OCI-LY3 (cell line): ENCODE results near the gene METTL2B.
"Not testable (repeated sequence)": the region's sequence is repeated elsewhere in the genome, so short reads cannot be mapped to it uniquely, and the experiment has no call there.

ENCODE experiments used
- CTCF ChIP-seq: fragments of 200-600, 300-600 bp; sonication (generic); IDR thresholded peaks from 2 replicates; pipeline ENCODE4 v1.5.1; 2014; ENCODE audit warnings: antibody characterized with exemption, low read length, low read depth
- EZH2phosphoT487 ChIP-seq: fragments of 200-600 bp; shearing (Covaris generic); IDR thresholded peaks from 2 replicates; pipeline ENCODE4 v1.6.1; 2018; ENCODE audit warnings: antibody characterized with exemption, mixed run types, low read depth

- TF ChIP-seq CTCF, EZH2phosphoT487: not testable (repeated sequence)
Observed at GRCh38 chr7:128532956-128533355, 56.4 kb downstream of the METTL2B start.
